ENCODE measurements around the gene TST.

The TST gene

DNA sequence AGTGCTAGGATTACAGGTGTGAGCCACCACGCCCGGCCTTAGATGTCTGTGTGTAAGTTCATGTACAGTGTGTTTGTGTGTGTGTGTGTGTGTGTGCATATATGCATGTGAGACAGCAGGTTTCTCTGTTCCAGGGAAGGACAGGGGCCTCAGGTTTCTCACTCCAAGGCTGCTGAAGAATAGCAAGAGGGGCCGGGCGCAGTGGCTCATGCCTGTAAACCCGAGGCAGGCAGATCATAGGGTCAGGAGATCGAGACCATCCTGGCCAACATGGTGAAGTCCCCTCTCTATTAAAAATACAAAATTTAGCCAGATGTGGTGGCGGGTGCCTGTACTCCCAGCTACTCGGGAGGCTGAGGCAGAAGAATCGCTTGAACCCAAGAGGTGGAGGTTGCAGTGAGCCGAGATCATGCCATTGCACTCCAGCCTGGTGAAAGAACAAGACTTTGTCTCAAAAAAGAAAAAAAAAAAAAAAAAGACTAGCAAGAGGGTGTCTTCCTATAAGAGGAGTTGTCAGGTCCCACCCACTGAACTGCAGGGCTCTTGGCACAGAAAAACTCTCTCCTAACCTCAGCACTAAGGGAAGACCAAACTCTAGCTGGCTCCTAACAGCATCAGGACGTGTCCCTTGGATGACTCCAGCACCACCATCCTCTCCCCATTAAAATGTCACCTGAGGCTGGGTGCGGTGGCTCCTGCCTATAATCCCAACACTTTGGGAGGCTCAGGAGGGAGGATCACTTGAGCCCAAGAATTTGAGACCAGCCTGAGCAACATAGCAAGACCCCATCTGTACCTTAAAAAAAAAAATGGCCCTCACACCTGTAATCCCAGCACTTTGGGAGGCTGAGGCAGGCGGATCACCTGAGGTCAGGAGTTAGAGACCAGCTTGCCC, 40.0 kb downstream of the TST start:
- no peak for DNase-seq

- peak; percentile 70 to 82 for DNase-seq
Measured at GRCh38 chr22:36977947-36978660, 41.1 kb downstream of the TST start.

DNA sequence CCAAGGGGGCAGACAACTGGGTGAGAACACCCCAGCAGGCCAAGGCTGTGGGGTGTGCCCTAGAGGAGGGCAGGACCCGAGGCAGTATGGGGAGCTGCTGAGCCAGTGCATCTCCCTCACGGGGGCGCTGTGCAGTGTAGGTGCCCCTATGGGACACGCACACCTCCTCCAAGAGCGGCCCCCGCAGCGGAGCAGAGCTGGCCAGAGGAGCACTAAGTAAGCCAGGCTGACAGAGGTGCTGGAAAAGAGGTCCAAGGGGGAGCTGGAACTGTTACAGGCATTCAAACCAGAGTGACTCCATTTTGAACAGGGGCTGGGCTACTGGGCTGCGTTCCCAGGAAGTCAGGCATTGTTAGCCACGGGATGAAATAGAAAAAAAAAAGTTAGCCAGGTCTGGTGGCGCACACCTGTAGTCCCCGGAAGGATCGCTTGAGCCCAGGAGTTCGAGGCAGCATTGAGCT, 41.8 kb downstream of the TST start:
- DNase-seq = peak in 1 of 2 donors; percentile 7

DNA sequence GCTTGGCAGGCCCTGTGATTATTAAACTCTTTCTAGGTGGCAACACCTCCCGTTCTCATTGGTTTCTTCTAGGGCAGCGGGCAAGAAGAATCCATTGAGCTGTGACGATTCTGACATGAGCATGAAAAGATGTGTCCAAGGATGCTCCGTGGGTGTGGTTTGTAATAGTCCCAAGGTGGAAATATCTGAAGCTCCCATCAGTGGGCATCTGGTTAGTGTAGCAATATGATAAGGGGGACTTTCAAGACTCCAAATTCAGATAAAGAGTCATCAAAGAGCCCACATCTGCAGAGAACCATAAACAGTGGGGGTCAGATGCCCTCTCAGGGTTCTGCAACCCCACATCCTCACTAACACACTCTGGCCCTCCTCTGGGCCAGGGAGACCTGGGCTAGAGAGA, 42.6 kb downstream of the TST start:
- DNase-seq = no peak

GRCh38 chr22:36971341-36972125, 47.7 kb downstream of the TST start:
- DNase-seq = no peak

- no peak for DNase-seq
Measured at GRCh38 chr22:36968249-36968964, 50.8 kb downstream of the TST start.

- no peak for DNase-seq
Measured at GRCh38 chr22:36966851-36967540, 52.3 kb downstream of the TST start.

GRCh38 chr22:36965696-36966095, 53.6 kb downstream of the TST start:
- no peak for DNase-seq

- DNase-seq = no peak
Measured at GRCh38 chr22:36964106-36964505, 55.1 kb downstream of the TST start.

DNA sequence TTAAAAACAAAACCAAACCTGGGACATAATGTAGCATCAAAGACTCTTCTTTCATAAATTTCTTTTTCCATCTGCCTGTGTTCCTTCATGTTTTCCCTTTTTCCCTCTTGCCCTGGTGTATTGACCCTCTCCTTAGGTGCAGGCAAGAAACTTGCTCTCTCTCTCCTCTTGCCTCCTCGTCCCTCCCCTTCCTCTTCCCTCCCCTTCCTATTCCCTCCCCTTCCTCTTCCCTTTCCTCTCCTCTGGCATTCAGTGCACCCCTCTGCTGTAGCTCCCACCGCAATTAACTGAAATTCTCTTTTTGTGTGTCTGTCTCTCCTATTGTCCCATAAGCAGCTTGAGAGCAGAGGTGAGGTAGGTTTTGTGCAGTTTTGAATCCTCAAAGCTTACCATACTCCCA, 55.9 kb downstream of the TST start:
- no peak for DNase-seq

GRCh38 chr22:36961626-36962025, 57.6 kb downstream of the TST start:
- no peak for DNase-seq
